Breast epithelium (tissue), 3 donors: Measurements from ENCODE around the gene RASSF10.

Source experiments
- CTCF ChIP-seq, 3 donors: fragments of 450-650 bp; IDR thresholded peaks; one replicate each; pipeline ENCODE4 v1.5.1; 2016 to 2017; ENCODE audit warnings: antibody characterized with exemption in 3 of 3, mild to moderate bottlenecking in 3 of 3, moderate library complexity in 3 of 3
- POLR2A ChIP-seq: fragments of 450-650 bp; IDR thresholded peaks from one replicate; pipeline ENCODE4 v1.6.1; 2016; ENCODE audit warnings: antibody characterized with exemption, mild to moderate bottlenecking, moderate library complexity
- POLR2AphosphoS5 ChIP-seq, 3 donors: sonication (generic); formaldehyde crosslinking; IDR thresholded peaks; one replicate each; pipeline ENCODE4 v1.6.1; 2017; ENCODE audit warnings: antibody characterized with exemption in 3 of 3

- no peak for TF ChIP-seq CTCF (IDR thresholded peaks at IDR 0.05)
- no peak for TF ChIP-seq POLR2A
- no peak for TF ChIP-seq POLR2AphosphoS5 (IDR thresholded peaks at IDR 0.05)
Observed at GRCh38 chr11:12995188-12995587, 13.9 kb upstream of the RASSF10 start.
